H1 (cell line): ENCODE measurements around the gene TMEM229B. TPM values are rescaled to one million over a fixed set of nuclear protein-coding genes. Genes with fewer than 3 reads are reported as not detected.

ENCODE experiments used
- CTBP2 ChIP-seq: IDR thresholded peaks from 2 replicates; pipeline ENCODE4 v1.7.0; 2011; ENCODE audit warnings: borderline replicate concordance, mild to moderate bottlenecking, moderate library complexity, mixed read lengths, low read length; ENCODE audit not compliant: insufficient read depth, insufficient read length
- CTCF ChIP-seq, 3 experiments: IDR thresholded peaks; 1 replicate in 2 of 3; 2 replicates in 1 of 3; pipeline versions ENCODE4 v1.5.1 to v1.6.1; 2011; ENCODE audit warnings: low read length in 3 of 3, mild to moderate bottlenecking in 3 of 3, inconsistent platforms in 2 of 3, low read depth in 1 of 3, moderate library complexity in 1 of 3; ENCODE audit not compliant: insufficient read depth in 1 of 3; ENCODE audit errors: control extremely low read depth in 1 of 3
- GTF2F1 ChIP-seq: IDR thresholded peaks from 2 replicates; pipeline ENCODE4 v1.6.1; 2012; ENCODE audit warnings: low read depth, low read length, improper control_type of control experiment, borderline replicate concordance
- HDAC6 ChIP-seq: IDR thresholded peaks from one replicate; pipeline ENCODE4 v1.7.1; 2012; ENCODE audit warnings: low read depth, mild to moderate bottlenecking, inconsistent platforms, low read length, moderate library complexity
- JUN ChIP-seq: IDR thresholded peaks from 2 replicates; pipeline ENCODE4 v1.6.1; 2011; ENCODE audit warnings: low read depth, mild to moderate bottlenecking, improper control_type of control experiment, low read length
- JUND ChIP-seq: IDR thresholded peaks from 2 replicates; pipeline ENCODE4 v1.6.1; 2011; ENCODE audit warnings: mild to moderate bottlenecking, improper control_type of control experiment, low read length
- KDM1A ChIP-seq: fragments of 200-600, 300-600 bp; sonication (generic); IDR thresholded peaks from 2 replicates; pipeline ENCODE4 v1.7.1; 2016; ENCODE audit warnings: mild to moderate bottlenecking, low read length, borderline replicate concordance
- RFX5 ChIP-seq: IDR thresholded peaks from 2 replicates; pipeline ENCODE4 v1.6.1; 2011; ENCODE audit warnings: low read depth, low read length, improper control_type of control experiment, borderline replicate concordance
- RNF2 ChIP-seq: fragments of 200-900, 300-1000 bp; sonication (generic); IDR thresholded peaks from 2 replicates; pipeline ENCODE4 v1.7.1; 2016; ENCODE audit warnings: borderline replicate concordance, low read depth, mild to moderate bottlenecking, antibody characterized with exemption, low read length; ENCODE audit not compliant: poor library complexity, severe bottlenecking; ENCODE audit errors: missing control alignments
- SIN3A ChIP-seq, 2 experiments: IDR thresholded peaks in 1 of 2; conservative IDR thresholded peaks in 1 of 2; 2 replicates each; pipeline ENCODE4 v1.6.1; 2011 to 2012; ENCODE audit warnings: low read length in 2 of 2, improper control_type of control experiment in 1 of 2, low read depth in 1 of 2, mild to moderate bottlenecking in 1 of 2
- SP2 ChIP-seq: IDR thresholded peaks from 2 replicates; pipeline ENCODE4 v1.6.1; 2012; ENCODE audit warnings: mild to moderate bottlenecking, low read length, inconsistent platforms
- SUZ12 ChIP-seq: fragments of 200-600 bp; sonication (generic); IDR thresholded peaks from 2 replicates; pipeline ENCODE4 v1.6.1; 2012; ENCODE audit warnings: mild to moderate bottlenecking, inconsistent platforms, low read length, moderate library complexity, mixed read lengths
- polyA plus RNA-seq, 7 experiments: library from polyadenylated mRNA; depleted of rRNA in 3 of 7; stranded (reverse) in 5 of 7; unstranded in 2 of 7; fragments of >200 nt in 5 of 7; fragments of 200-250 nt in 2 of 7; gene quantifications; 1 replicate in 5 of 7; 2 replicates in 1 of 7; 4 replicates in 1 of 7; pipeline versions ENCODE4 v1.2.1 to v1.2.3, GENCODE V29; 2011 to 2013; ENCODE audit warnings: missing spikeins in 2 of 7, mixed read lengths in 2 of 7
- total RNA-seq: library from RNA; stranded (reverse); fragmentation: NEBNext Ultra II Directional; extraction: Animal tissue kit (Norgen Biotek cat#: 25700); gene quantifications from 2 replicates; pipeline ENCODE4 v1.2.1, GENCODE V29; 2021

Gene TMEM229B
- total and polyA plus RNA-seq, 2 of the 8 experiments (the other 6 are each of a cell fraction or from before 2014, with no cell fraction given), result 0.73 to 0.85 TPM

GRCh38 chr14:67517083-67517482 is 28.6 kb upstream of the TMEM229B start (continued):
- TF ChIP-seq SUZ12 (no peak), JUN (no peak), JUND (no peak), RFX5 (no peak), SIN3A (conservative IDR thresholded peaks at IDR 0.05 in 1 of 2, IDR thresholded peaks at IDR 0.05 in 1 of 2; ENCODE audit: low read depth in 1 of 2, low read length in 2 of 2) (0 out of 4 replicates have a peak, but pooled peaks of 1 of the 2 experiments have one; percentile 32), SP2 (no peak), KDM1A (no peak), CTBP2 (no peak), HDAC6 (no peak), GTF2F1 (no peak), RNF2 (no peak), CTCF (IDR thresholded peaks at IDR 0.05; ENCODE audit: control extremely low read depth in 1 of 3, insufficient read depth in 1 of 3, low read depth in 1 of 3, low read length in 3 of 3) (peak; percentile 44 to 51 (median 44))
